GM12864 (cell line): ENCODE data around the gene EFCAB11.
A peak's percentile ranks its signal among the peaks of the same experiment; 100 is the strongest.

Experiments used
- DNase-seq: peaks from one replicate; pipeline ENCODE4 v3.0.0-alpha.2; 2011; ENCODE audit warnings: low read depth
- H3K4me3 ChIP-seq: 2 replicates; pipeline ENCODE4 v1.5.1; 2011; ENCODE audit warnings: mild to moderate bottlenecking, low read depth, low read length, control low read depth
- CTCF ChIP-seq: IDR thresholded peaks from 2 replicates; pipeline ENCODE4 v1.5.1; 2011; ENCODE audit warnings: low read depth, mild to moderate bottlenecking, moderate library complexity, low read length, control low read depth, inconsistent platforms; ENCODE audit errors: missing control alignments

EFCAB11 gene

GRCh38 chr14:89954070-89955021 lies at the start of gene EFCAB11:
TSS of gene EFCAB11 (minus strand) at chr14:89954730. CDS start at chr14:89954660, 70 bp downstream.
- peak; percentile 11 for TF ChIP-seq CTCF
- DNase-seq = peak; percentile 96

GRCh38 chr14:90003526-90004307 lies 49.2 kb upstream of the EFCAB11 start:
- no peak for DNase-seq
- H3K4me3 ChIP-seq = no peak overlapping the region
- no peak for TF ChIP-seq CTCF

More at GRCh38 chr14:89954070-89955021, at the start of gene EFCAB11:
- H3K4me3 ChIP-seq = peak within 1 kb of the TSS; percentile 85

- no peak overlapping the region for H3K4me3 ChIP-seq
- no peak for DNase-seq
- no peak for TF ChIP-seq CTCF
Measured at GRCh38 chr14:90000935-90001334, 46.4 kb upstream of the EFCAB11 start.

- DNase-seq = no peak
- H3K4me3 ChIP-seq = no peak overlapping the region
- no peak for TF ChIP-seq CTCF
Measured at GRCh38 chr14:89996963-89997362, 42.4 kb upstream of the EFCAB11 start.

GRCh38 chr14:89992273-89992672 lies 37.7 kb upstream of the EFCAB11 start:
- no peak for DNase-seq
- no peak overlapping the region for H3K4me3 ChIP-seq
- no peak for TF ChIP-seq CTCF

GRCh38 chr14:89990623-89991275 lies 36.2 kb upstream of the EFCAB11 start:
- no peak for DNase-seq
- TF ChIP-seq CTCF = no peak
- H3K4me3 ChIP-seq = no peak overlapping the region
